Urothelium cell line (cell line): ENCODE measurements around the gene KNOP1.
A peak's percentile ranks its signal among the peaks of the same experiment; 100 is the strongest.

Experiments
- DNase-seq: peaks from one replicate; pipeline ENCODE4 v3.0.0; 2011; ENCODE audit warnings: low spot score, mixed read lengths
- FAIRE-seq: peaks from 2 replicates; lab custom pipeline; 2011; peaks lifted over from hg19 to GRCh38; lab: Jason Lieb, UNC

Gene KNOP1, protein sequence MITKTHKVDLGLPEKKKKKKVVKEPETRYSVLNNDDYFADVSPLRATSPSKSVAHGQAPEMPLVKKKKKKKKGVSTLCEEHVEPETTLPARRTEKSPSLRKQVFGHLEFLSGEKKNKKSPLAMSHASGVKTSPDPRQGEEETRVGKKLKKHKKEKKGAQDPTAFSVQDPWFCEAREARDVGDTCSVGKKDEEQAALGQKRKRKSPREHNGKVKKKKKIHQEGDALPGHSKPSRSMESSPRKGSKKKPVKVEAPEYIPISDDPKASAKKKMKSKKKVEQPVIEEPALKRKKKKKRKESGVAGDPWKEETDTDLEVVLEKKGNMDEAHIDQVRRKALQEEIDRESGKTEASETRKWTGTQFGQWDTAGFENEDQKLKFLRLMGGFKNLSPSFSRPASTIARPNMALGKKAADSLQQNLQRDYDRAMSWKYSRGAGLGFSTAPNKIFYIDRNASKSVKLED

GRCh38 chr16:19717741-19718623, at the start of gene KNOP1, which contains the start of gene IQCK:
Gene KNOP1, minus strand, starts transcription at chr16:19718227. Its CDS starts 3,192 bp downstream, at chr16:19715035.
Gene IQCK, plus strand, starts transcription at chr16:19718271. Its CDS starts 36 bp downstream, at chr16:19718307.
- no peak for FAIRE-seq
- DNase-seq: peak; percentile 93

- DNase-seq (no peak), FAIRE-seq (no peak)
Observed at GRCh38 chr16:19767497-19767896, 49.5 kb upstream of the KNOP1 start.

- no peak for FAIRE-seq
- no peak for DNase-seq
Observed at GRCh38 chr16:19766988-19767387, 49.0 kb upstream of the KNOP1 start.

DNA sequence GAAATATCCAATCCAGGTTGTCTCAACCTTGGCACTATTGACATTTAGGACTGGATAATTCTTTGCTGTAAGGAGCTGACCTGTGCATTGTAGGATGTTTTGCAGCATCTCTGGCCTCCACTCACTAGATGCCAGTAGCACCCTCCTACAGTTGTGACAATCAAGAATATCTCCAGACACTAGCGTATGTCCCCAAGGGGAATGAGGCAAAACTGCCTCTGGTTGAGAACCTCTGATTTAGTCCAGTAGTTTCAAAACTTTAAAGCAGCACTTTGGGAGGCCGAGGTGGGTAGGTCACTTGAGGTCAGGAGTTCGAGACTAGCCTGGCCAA, 48.5 kb upstream of the KNOP1 start:
- DNase-seq (no peak), FAIRE-seq (no peak)

- DNase-seq (no peak), FAIRE-seq (no peak)
Observed at GRCh38 chr16:19765860-19766553, 48.0 kb upstream of the KNOP1 start.

GRCh38 chr16:19760356-19761060, 42.5 kb upstream of the KNOP1 start:
- no peak for FAIRE-seq
- no peak for DNase-seq

DNA sequence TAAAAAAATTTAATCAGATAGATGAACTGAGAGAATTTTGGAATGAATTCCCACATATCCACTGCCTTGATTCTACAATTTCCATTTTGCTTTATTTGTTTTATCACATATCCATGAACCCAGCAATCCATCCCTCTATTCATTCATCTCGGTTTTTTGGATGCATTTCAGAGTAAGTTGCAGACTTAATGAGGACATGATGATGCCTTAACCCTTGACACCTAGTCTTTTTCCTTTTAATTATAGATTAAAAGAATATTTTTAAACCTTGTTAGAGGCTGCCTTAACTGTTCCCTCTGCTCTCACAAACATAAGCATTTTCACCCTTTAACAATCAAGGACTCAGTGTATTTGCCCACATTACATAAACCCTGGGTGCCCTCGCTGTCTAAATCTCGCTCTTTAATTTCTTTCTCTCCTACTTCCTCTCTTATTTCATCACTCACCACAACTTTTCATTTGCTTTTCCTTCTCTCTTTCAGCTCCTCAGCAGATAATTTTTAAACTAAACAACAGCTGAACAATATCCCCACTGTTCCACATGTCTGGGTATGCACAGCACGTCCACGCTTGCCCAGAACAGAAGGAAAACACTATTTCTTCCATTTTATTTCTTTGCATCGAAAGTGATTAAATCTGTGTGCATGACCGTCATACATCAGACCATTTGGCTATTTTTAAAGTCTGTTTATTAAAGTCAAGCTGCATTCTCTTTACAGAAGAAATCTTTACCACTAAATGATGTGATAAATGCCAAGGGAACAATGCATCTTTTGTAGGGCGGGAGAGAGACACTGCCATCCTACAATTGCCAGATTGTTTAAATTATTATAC, 40.0 kb upstream of the KNOP1 start:
- no peak for FAIRE-seq
- DNase-seq: no peak

GRCh38 chr16:19757026-19757425, 39.0 kb upstream of the KNOP1 start:
- no peak for FAIRE-seq
- DNase-seq: peak; percentile 13

GRCh38 chr16:19755268-19755667, 37.2 kb upstream of the KNOP1 start:
- no peak for DNase-seq
- FAIRE-seq: no peak

DNA sequence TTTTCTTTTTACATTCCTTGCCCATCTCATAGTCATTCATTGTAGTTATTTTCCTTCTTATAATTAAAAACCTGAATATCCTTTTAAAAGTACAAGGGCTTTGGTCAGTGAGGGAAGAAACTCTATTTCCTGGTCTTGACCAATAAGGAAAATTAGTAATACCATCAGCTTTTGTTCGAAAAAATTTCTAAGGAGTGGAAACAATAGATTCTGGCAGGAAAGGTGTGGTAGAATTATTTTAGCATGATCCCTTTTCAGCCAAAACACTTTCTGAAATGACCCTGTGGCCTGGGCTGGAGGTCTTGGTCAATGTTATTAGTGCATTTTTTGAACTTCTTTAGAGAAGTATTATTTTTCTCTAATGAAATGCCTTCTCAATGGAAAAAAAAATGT, 36.6 kb upstream of the KNOP1 start:
- DNase-seq: no peak
- no peak for FAIRE-seq

GRCh38 chr16:19753815-19754643, 36.0 kb upstream of the KNOP1 start:
- FAIRE-seq (no peak), DNase-seq (peak; percentile 23)

DNA sequence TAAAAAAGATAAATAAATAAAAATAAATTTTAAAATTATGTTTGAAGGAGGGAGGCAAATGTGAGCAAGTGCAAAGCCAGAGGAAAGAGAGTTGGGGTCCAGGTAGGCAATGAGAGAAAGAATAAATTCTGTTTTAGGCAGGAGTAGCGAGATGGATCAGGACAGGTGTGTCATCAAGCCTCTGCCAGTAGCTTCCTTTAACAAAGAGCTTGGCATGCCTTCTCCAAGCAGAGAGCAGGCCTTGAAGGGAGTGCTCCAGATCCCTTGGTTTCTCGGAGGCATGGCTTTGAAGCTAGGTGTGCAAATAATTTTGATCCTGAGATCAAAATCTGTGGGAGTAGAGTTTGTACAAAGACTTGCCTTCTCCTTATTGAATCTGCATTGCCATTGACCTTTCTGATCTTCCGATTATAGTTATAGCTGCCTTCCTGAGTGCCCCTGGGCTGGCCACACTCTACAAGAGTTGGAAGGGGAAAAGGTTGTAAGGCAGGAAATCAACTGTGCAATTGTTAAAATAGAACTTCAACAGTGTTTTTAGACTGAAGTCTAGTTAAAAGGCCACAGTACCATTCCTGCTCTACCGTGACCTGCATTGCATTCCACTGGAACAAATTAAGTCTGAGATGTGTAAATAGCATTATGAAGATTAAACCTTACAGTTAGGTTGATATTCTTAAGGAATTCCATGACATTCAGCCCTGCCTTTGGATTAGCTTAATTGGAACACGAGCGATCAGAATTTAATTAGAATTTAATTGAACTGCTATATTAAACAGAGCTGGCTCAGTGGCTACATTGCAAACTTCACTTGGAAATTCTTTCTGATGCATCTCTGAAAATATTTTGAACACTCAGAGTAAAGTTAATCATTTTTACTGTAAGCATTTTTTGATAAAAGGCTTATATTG, 33.7 kb upstream of the KNOP1 start:
- DNase-seq (no peak), FAIRE-seq (no peak)

DNA sequence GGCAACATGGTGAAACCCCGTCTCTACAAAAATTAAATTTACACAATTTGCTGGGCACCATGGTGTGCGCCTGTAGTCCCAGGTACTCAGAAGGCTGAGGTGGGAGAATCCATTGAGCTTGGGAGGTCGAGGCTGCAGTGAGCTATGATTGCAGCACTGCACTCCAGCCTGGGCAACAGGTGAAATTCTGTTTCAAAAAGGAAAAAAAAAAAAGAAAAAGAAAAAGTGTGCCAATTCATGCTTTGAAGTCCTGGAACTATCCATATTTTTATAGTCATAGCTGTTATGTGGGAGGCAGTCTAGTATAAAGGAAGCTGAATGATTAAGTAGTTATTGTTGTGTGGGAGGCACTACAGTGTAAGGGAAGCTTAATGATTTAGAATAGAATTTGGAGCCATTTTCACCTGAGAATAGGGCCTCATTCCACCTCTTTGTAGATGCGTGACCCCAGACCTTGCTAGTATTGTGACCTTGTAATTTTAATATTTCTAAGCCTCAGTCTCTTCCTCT, 31.6 kb upstream of the KNOP1 start:
- DNase-seq: no peak
- FAIRE-seq: no peak

GRCh38 chr16:19748389-19749168, 30.6 kb upstream of the KNOP1 start:
- FAIRE-seq: no peak
- no peak for DNase-seq

DNA sequence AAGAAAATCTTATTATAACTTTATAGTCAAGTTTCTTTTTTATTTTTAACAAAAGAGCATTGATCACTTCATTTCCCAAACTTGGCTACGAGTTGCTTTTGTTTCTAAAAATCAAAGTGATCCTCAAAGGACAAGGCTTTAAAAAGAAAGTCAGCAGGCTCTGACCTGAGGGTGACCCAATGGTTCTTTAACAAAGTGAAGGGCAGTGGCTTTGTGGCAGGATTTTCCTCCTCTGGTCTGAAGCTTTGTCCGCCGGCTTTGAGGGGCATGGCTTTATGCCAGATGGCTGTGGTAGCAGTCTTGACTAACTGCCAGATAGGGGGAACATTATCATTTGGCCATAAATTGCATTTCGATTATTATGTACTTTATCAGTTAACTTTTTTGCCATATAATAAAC, 28.5 kb upstream of the KNOP1 start:
- DNase-seq: no peak
- FAIRE-seq: no peak

- DNase-seq (no peak), FAIRE-seq (no peak)
Observed at GRCh38 chr16:19745286-19746010, 27.4 kb upstream of the KNOP1 start.
